RPMI8226 (cell line): ENCODE measurements around the gene SLC31A2.

ENCODE experiments used
- DNase-seq: peaks from one replicate; pipeline ENCODE4 v3.0.0-alpha.2; 2015

SLC31A2 gene

GRCh38 chr9:113187929-113188595 lies 37.3 kb downstream of the SLC31A2 start:
- no peak for DNase-seq

DNA sequence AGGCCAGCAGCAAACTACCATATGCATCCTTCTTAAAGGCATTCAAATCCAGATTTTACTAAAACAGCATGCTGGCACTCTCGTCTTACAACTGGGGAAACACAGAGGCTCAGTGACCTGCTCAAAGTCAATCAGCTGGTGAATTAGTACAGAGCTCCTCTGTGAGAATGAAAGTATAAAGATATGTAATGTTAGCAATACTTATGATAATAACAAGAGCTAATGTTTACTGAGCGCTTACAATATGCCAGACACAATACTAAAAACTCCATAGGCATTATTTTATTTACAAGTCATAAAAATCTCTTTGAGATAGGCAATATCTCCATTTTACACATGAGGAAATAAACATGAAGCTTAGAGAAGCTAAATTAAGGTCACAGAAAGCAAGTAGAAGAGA lies 41.6 kb downstream of the SLC31A2 start:
- no peak for DNase-seq

DNA sequence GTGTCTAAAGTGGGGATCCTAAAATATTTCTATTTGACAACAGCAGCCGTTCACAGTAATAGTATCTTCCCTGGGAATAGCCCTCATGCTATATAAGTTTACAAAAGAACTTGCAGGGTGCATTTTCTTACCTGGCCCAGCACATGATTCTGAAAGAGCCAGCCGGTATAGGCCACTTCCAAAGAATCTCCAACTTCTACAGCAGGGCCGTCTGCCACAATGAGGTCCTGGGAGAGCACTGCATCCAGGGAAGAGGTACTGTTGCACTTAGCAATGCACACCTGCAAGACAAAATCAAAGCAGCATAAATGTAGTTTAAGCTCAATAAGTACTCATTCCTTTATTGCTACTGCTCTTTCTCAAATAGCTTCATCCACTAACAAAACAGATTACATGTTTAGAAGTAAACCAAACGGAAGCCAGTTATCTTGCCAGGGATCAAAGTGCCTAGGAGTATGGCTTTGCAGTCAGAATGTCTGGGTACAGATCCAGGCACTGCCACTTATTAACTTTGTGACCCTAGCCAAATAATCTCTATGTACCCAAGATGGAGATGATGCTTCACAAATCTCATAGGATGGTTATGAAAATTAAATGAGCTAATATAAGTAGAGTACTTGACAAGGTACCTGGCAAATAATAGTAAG lies 49.0 kb downstream of the SLC31A2 start:
- no peak for DNase-seq

GRCh38 chr9:113205432-113205831 lies 54.6 kb downstream of the SLC31A2 start:
- DNase-seq: no peak

DNA sequence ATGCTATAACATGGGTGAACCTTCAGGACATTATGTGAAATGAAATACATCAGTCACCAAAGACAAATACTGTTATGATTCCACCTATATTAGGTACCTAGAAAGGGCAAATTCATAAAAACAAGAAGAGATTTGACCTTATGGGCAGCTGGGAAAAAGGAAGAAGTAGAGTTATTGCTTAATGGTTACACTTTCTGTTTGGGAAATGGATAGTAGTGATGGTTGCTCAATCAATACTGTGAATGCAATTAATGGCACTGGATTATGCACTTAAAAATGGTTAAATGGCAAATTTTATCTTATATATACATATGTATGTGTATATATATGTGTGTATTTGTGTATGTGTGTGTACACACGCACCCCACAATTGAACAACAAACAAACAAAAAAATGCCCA lies 55.1 kb downstream of the SLC31A2 start:
- no peak for DNase-seq

DNA sequence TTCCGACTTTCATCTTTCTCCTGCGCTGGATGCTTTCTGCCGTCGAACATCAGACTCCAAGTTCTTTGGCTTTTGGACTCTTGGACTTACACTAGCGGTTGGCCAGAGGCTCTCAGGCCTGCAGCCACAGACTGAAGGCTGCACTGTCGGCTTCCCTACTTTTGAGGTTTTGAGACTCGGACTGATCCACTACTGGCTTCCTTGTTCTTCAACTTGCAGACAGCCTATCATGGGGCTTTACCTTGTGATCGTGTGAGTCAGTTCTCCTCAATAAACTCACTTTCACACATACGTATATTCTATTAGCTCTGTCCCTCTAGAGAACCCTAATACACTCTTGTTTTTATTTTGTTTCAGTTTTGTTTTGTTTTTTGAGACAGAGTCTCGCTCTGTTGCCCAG lies 60.0 kb downstream of the SLC31A2 start:
- no peak for DNase-seq
